Fibroblast of lung (primary cell): ENCODE results near the gene RHOT2. TPM values are rescaled to one million over a fixed set of nuclear protein-coding genes. Genes with fewer than 3 reads are reported as not detected.
A peak's percentile ranks its signal among the peaks of the same experiment; 100 is the strongest.

Source experiments
- DNase-seq, 2 donors: peaks; one replicate each; pipeline versions ENCODE4 v3.0.0 to v3.0.0-alpha.2; 2010; ENCODE audit warnings: low read depth in 2 of 2
- H2AFZ ChIP-seq: 2 replicates; pipeline ENCODE4 v1.5.1; 2012; ENCODE audit warnings: low read length, control low read depth, inconsistent platforms
- H3K27ac ChIP-seq: 2 replicates; pipeline ENCODE4 v1.5.1; 2011; ENCODE audit warnings: low read length, control low read depth; ENCODE audit not compliant: insufficient read depth
- H3K27me3 ChIP-seq: 2 replicates; pipeline ENCODE4 v1.5.1; 2011; ENCODE audit warnings: mild to moderate bottlenecking, low read length; ENCODE audit not compliant: control insufficient read depth, insufficient read depth
- H3K36me3 ChIP-seq: 2 replicates; pipeline ENCODE4 v1.5.1; 2011; ENCODE audit warnings: low read length; ENCODE audit not compliant: control insufficient read depth, insufficient read depth
- H3K4me1 ChIP-seq: 2 replicates; pipeline ENCODE4 v1.5.1; 2011; ENCODE audit warnings: low read length; ENCODE audit not compliant: control insufficient read depth, insufficient read depth; ENCODE audit errors: extremely low read depth
- H3K4me2 ChIP-seq: 2 replicates; pipeline ENCODE4 v1.5.1; 2011; ENCODE audit warnings: low read length, control low read depth; ENCODE audit not compliant: insufficient read depth; ENCODE audit errors: extremely low read depth
- H3K4me3 ChIP-seq, 4 experiments: fragments of 200-600 bp in 1 of 4; sonication (generic) in 1 of 4; replicated peaks in 1 of 4; 2 replicates each; pipeline ENCODE4 v1.5.1; 2011 to 2016; ENCODE audit warnings: low read length in 4 of 4, low read depth in 3 of 4, mild to moderate bottlenecking in 3 of 4, control low read depth in 2 of 4, inconsistent platforms in 1 of 4, mixed read lengths in 1 of 4; ENCODE audit not compliant: insufficient read depth in 1 of 4; ENCODE audit errors: control extremely low read depth in 1 of 4
- H3K79me2 ChIP-seq: 2 replicates; pipeline ENCODE4 v1.5.1; 2012; ENCODE audit warnings: mild to moderate bottlenecking, low read length, inconsistent platforms; ENCODE audit not compliant: control insufficient read depth, insufficient read depth
- H3K9ac ChIP-seq: 2 replicates; pipeline ENCODE4 v1.5.1; 2011; ENCODE audit warnings: mild to moderate bottlenecking, low read length, control low read depth; ENCODE audit not compliant: insufficient read depth
- H3K9me3 ChIP-seq: 2 replicates; pipeline ENCODE4 v1.5.1; 2012; ENCODE audit warnings: low read depth, low read length; ENCODE audit not compliant: control insufficient read depth, insufficient read depth
- H4K20me1 ChIP-seq: 2 replicates; pipeline ENCODE4 v1.5.1; 2011; ENCODE audit warnings: low read length; ENCODE audit not compliant: control insufficient read depth, insufficient read depth; ENCODE audit errors: extremely low read depth
- EZH2 ChIP-seq: IDR thresholded peaks from 2 replicates; pipeline ENCODE4 v1.5.1; 2012; ENCODE audit warnings: low read length, control low read depth, mild to moderate bottlenecking; ENCODE audit errors: missing control alignments
- polyA plus RNA-seq, 2 donors: library from polyadenylated mRNA; depleted of rRNA in 1 of 2; stranded (reverse) in 1 of 2; unstranded in 1 of 2; fragments of >200 nt; gene quantifications; 2 replicates each; pipeline ENCODE4 v1.2.1, GENCODE V29; 2011 to 2012; ENCODE audit warnings: missing spikeins in 1 of 2
- total RNA-seq: library from RNA; depleted of rRNA; stranded (reverse); fragments of >200 nt; gene quantifications from 2 replicates; pipeline ENCODE4 v1.2.1, GENCODE V29; 2014
- TF ChIP-seq, protein P1 (sequence below), 2 donors: IDR thresholded peaks in 1 of 2; conservative IDR thresholded peaks in 1 of 2; 1 replicate in 1 of 2; 2 replicates in 1 of 2; pipeline ENCODE4 v1.5.1; 2011 to 2012; ENCODE audit warnings: low read length in 2 of 2, control low read depth in 1 of 2, inconsistent platforms in 1 of 2, low read depth in 1 of 2, mild to moderate bottlenecking in 1 of 2

The RHOT2 gene
- total and polyA plus RNA-seq, 2 donors (not counting 1 experiment from before 2014, with no cell fraction given) = 29.6 to 35.4 TPM

DNA sequence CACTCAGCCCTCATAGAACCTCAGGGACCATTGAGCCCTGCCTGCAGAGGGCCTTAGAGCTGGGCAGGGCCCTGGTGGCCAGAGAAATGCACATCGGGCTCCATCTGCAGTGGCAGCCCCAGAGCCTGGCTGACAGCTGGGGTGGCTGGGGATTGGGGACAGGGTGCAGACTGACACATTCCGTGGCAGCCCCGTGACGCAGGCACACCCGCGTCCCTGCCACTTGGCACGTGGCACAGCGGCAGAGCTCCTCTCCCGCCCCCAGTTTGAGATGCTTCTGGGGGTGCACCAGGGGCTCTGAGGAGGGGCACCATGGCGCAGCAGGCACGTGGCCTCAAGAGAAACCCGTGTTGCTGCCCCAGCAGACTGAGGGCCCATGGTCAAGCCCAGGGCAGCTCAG lies 35.5 kb downstream of the RHOT2 start:
- no peaks in the 10 kb centered on the region for H3K4me1 ChIP-seq
- H2AFZ ChIP-seq = no peak overlapping the region
- H3K4me2 ChIP-seq = no peak overlapping the region
- H3K9me3 ChIP-seq = no peaks in the 10 kb centered on the region
- H4K20me1 ChIP-seq = no peaks in the 10 kb centered on the region
- no peak overlapping the region for H3K9ac ChIP-seq
- no peak for DNase-seq
- H3K4me3 ChIP-seq = no peak overlapping the region
- H3K27me3 ChIP-seq = peaks cover 50% of the 10 kb centered on the region
- TF ChIP-seq EZH2 = no peak
- H3K36me3 ChIP-seq = no peaks in the 10 kb centered on the region
- H3K79me2 ChIP-seq = no peaks in the 10 kb centered on the region
- no peak overlapping the region for H3K27ac ChIP-seq

DNA sequence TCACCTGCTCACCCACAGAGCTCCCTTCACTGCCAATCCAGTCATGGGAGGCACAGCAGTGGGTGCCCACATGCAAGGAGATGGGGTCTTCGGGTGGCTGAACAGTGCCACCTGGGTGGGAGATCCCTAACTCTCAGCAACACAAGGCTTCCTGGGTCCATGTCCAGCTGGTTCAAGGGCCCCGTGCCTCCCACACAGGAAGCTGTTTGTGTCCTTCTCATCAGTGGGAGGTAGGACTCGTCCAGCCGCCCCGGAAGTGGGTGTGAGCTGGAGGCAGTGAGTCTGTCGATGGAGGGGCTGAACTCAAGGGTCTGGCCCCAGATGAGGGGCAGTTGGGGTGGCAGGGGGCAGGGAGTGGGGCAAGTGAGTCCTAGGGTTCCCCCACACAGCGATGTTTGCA lies 36.1 kb downstream of the RHOT2 start:
- H3K79me2 ChIP-seq = no peaks in the 10 kb centered on the region
- H2AFZ ChIP-seq = no peak overlapping the region
- no peak overlapping the region for H3K27ac ChIP-seq
- H3K4me1 ChIP-seq = no peaks in the 10 kb centered on the region
- no peaks in the 10 kb centered on the region for H3K9me3 ChIP-seq
- peaks cover 50% of the 10 kb centered on the region for H3K27me3 ChIP-seq
- no peak overlapping the region for H3K9ac ChIP-seq
- H3K36me3 ChIP-seq = no peaks in the 10 kb centered on the region
- H3K4me3 ChIP-seq = no peak overlapping the region
- DNase-seq = no peak
- TF ChIP-seq, protein P1, sequence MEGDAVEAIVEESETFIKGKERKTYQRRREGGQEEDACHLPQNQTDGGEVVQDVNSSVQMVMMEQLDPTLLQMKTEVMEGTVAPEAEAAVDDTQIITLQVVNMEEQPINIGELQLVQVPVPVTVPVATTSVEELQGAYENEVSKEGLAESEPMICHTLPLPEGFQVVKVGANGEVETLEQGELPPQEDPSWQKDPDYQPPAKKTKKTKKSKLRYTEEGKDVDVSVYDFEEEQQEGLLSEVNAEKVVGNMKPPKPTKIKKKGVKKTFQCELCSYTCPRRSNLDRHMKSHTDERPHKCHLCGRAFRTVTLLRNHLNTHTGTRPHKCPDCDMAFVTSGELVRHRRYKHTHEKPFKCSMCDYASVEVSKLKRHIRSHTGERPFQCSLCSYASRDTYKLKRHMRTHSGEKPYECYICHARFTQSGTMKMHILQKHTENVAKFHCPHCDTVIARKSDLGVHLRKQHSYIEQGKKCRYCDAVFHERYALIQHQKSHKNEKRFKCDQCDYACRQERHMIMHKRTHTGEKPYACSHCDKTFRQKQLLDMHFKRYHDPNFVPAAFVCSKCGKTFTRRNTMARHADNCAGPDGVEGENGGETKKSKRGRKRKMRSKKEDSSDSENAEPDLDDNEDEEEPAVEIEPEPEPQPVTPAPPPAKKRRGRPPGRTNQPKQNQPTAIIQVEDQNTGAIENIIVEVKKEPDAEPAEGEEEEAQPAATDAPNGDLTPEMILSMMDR (conservative IDR thresholded peaks at IDR 0.05 in 1 of 2, IDR thresholded peaks at IDR 0.05 in 1 of 2; ENCODE audit: low read depth in 1 of 2, low read length in 2 of 2) = no peak
- no peak for TF ChIP-seq EZH2
- H3K4me2 ChIP-seq = no peak overlapping the region
- H4K20me1 ChIP-seq = no peaks in the 10 kb centered on the region

DNA sequence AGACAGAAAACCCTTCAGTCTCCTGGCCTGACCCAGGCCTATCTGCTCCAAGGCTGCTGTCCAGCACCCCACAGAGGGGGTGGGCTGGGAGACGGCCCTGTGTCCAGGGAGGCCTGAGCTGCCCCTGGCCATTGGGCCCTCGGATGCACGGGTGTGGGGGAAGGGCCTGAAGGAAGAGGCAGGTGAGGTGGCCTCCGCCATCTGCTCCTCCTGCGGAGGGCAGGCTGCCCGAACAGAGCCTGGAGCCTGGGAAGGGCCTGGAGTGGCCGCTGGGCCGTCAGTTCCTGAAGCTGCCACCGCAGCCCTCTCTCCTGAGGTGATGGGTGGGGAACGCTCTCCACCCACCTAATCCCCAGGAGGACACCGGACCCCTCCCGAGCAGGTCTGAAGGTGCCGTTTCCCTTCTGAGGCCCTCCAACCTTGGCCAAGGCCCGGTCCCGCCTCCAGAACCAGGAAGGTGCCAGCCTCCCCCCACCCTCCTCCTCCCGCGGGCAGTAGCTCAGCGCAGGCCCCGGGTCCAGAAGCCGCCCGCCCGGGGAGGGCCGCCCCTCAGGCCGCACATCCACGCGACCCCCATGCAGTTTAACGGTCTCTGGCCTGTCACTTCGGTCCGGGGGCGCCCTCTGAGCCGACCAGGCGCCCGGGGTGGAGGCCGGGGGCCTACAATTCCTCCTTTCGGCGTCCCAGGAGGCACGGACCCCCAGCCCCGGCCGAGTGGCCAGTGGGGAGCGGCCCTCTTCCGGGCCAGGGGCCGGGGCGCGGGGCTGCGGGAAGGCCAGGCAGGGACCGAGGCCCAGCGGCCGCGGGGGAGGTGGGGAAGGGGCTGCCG lies 36.8 kb downstream of the RHOT2 start:
- Histone ChIP-seq H4K20me1 (no peaks in the 10 kb centered on the region), H3K27ac (no peak overlapping the region), H3K36me3 (no peaks in the 10 kb centered on the region), H3K4me3 (no peak overlapping the region), H3K4me1 (peaks cover 2% of the 10 kb centered on the region), H3K9me3 (no peaks in the 10 kb centered on the region), H2AFZ (no peak overlapping the region), H3K4me2 (no peak overlapping the region), H3K27me3 (peaks cover 50% of the 10 kb centered on the region), H3K79me2 (no peaks in the 10 kb centered on the region), H3K9ac (no peak overlapping the region)
- DNase-seq = no peak
- TF ChIP-seq, protein P1 (conservative IDR thresholded peaks at IDR 0.05 in 1 of 2, IDR thresholded peaks at IDR 0.05 in 1 of 2; ENCODE audit: low read depth in 1 of 2, low read length in 2 of 2) = no peak
- peak; percentile 94 for TF ChIP-seq EZH2
